Superior temporal gyrus (tissue), 1 donor: ENCODE results near the gene LCN2.
"Not testable (repeated sequence)": the region's sequence is repeated elsewhere in the genome, so short reads cannot be mapped to it uniquely, and the experiment has no call there.

Experiments used
- DNase-seq: peaks from one replicate; pipeline ENCODE4 v3.0.0-alpha.2; 2016; ENCODE audit errors: extremely low spot score

Gene LCN2

DNA sequence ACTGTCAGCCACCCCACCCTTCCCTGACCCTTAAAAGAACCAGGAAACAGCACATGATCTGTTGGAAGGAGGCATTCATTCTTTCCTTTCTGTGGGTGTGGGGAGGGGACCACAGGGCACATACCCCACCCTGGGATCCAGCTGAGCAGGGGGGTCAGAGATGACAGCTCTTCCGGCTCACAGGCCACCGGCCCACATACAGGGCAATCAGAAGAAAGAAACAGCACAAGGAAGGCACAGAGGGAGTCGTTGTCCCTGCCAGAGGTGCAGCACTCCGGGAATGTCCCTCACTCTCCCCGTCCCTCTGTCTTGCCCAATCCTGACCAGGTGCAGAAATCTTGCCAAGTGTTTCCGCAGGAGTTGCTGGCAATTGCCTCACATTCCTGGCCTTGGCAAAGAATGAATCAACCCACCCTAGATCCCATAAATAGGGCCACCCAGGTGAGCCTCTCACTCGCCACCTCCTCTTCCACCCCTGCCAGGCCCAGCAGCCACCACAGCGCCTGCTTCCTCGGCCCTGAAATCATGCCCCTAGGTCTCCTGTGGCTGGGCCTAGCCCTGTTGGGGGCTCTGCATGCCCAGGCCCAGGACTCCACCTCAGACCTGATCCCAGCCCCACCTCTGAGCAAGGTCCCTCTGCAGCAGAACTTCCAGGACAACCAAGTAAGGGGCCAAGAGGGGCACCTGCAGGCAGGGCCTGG lies at the start of gene LCN2:
Gene LCN2 (plus strand): TSS at position 453 of the 701 bp plus-strand sequence. CDS start 73 bp downstream, at position 526.
- DNase-seq: no peak

DNA sequence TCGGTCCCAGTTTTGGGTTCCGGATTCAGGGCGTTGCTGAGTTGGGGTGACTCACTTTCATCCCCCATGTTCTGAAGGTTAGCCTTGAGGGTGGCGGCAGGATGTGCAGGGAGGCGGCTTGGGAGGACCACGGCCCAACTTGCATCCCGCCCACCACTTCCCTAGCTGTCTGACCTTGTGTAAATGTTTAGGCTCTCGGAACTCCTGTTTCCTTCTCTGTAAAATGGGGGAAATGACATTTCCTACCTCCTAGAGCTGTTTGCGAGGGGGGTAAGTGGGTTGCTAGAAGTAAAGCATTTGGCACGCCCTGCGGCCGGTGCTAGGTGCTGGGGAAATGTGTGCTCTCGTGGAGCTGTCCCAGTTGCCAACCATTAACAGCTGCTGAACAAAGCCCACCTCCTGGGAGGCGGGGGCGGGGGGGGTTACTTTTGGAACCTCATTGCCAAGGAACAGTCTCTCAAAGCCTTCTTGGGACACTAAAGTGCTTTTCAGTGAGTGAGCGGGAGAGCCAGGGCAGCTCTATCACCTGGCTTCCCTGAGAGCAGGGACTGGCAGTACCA lies 49.2 kb upstream of the LCN2 start:
- DNase-seq: no peak

DNA sequence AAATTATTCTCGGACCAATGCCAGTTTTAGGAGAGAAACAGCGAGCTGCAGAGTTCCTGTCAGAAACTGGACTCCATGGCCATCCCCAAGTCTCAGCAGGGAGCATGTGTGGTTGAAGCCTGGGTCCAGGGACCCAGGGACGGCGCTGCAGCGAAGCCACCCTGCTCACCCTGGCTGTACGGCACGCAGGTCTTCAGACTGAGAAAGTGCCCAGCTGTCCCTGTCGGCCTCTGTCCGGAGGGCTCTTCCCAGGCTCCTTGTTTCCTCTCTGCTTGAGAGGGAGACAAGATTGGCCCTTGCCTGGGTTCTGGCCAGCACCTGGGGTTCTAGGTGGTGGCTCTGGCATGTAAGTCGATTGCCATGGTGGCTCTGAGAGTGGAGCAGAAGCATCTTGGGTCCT lies 48.7 kb upstream of the LCN2 start:
- no peak for DNase-seq

DNA sequence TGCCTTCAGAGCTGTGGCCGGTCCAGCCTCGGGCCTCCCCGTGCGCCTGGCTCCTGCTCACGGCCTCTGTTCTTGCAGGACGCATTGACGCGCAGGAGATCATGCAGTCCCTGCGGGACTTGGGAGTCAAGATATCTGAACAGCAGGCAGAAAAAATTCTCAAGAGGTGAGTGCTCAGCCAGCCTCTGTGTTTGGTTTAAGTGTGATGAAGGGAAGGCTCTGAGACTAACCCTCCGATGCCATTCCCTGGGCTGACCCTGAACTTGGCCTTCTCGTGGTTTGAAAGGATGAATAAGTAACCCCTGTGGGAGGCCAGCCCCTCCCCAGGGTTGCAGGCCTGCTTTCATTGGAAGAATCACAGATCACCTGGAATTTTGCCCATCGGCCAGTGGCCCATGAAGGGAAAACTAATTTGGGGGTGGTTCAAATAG lies 48.0 kb upstream of the LCN2 start:
- no peak for DNase-seq

DNA sequence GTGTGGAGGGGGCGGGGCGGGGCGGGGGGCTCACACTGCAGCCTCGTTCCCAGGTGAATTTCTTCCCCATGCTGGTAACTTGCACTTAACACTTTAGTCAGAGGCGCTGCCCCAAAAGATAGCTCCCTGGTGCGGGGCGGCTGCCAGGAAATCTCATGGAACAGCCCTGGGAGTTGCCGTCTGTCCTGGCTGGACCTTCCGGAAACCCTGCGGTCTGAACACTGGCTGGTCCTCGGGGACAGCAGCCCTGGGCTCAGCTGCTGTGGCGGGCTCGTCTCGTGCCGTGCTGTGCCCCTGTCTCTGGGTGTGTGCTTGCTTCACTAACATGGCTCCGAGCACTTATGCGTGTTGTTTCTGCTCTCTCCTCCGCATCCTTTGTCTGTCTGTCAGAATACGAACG lies 47.6 kb upstream of the LCN2 start:
- no peak for DNase-seq

DNA sequence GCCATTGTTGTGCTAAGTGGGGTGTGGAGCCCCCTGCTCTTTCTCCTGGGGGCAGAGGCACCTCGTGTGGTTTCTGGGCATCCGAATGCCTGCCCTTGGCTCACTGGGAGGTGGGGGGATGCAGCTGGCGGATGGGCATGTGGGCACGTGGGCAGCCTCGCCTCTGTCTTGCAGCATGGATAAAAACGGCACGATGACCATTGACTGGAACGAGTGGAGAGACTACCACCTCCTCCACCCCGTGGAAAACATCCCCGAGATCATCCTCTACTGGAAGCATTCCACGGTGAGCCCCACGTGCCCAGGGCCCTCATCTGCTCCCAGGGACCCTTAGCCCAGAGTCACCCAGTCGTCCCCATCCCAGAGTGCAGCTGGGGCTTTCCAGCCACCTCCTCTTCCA lies 47.1 kb upstream of the LCN2 start:
- no peak for DNase-seq

DNA sequence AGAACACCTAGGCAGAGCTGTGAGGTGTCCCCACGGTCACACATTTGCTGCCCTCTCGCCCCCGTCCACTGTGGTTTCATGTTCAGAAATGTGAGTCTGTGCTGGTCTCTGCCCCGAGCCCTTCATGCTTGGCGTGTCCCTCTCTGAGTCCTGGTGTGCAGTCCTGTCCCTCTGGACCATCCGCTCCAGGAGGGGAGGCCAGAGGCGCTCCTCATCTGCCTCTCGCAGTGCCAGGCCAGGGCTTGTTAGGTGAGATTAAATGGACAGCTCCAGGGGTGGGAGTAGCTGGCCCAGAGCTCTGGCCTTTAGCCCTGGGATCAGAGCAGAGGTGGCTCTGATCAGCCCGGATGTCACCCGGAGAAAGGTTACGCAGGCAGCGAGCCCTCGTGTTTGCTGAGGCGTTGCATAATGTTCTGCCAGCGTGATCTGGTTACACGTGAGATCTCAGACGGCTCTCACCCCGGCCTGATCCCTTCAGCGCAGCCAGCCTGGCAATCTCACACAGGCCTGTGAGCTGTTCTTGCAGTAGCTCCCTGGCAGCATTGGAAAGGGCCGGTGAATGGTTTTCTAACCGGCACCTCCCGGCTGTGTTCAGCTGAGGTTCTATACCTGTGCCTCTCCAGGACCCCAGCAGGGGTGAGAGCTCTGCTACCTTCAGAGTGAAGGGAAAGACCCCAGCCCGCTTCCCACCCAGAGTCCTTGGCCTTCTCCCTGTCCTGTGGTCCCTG lies 46.2 kb upstream of the LCN2 start:
- DNase-seq: no peak

DNA sequence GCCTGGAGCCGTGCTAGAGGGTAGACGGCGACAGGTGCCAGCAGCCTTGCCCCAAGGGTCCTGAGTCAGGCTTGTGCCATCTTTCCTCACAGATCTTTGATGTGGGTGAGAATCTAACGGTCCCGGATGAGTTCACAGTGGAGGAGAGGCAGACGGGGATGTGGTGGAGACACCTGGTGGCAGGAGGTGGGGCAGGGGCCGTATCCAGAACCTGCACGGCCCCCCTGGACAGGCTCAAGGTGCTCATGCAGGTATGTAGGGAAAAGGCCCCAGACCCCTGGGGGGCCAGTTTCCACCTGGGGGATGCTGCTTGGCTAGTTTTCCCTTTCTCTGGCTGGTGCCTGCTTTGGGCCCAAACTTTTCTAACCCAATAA lies 45.7 kb upstream of the LCN2 start:
- no peak for DNase-seq

DNA sequence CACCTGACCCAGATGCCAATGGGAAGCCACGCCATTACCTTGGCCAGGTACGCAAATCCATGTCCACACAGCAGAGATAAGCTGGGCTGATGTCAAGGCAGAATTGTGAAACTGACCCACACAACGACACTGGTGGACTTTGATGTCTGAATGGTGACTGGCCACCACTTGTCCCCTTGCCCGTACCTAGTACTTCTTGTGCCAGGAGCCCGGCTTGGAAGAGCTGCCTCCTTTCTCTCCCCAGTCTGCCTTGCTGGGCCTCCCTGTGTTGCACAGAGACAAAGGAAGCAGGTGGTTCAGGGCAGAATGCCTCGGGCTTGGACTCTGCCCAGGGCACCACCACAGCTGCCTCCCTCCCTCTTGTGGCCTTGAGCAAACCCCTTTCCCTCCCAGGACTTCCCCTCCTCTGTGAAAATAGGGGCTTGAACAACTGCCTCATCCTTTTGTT lies 45.1 kb upstream of the LCN2 start:
- DNase-seq: no peak

DNA sequence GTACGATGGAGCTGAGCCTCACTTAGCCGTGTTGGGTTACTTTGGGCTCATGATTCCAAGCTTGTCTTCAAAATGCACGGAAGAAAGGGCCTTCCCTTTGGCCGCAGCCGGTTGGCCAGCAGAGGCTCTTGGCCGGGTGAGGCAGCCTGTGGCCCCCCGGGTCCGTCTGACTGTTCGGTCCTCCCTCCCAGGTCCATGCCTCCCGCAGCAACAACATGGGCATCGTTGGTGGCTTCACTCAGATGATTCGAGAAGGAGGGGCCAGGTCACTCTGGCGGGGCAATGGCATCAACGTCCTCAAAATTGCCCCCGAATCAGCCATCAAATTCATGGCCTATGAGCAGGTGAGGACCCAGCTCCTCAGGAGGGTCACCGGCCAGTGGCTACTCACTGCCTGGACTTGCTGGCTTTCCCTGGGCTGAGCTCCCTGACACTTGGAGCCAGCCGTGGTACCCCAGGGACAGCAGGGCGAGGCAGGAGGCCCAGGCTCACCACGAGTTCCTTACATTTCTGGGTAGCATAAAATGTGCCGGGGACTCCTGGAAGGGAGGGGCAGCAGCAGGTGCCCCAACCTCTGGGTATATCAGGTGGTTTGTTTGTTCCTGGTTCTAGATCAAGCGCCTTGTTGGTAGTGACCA lies 43.6 kb upstream of the LCN2 start:
- no peak for DNase-seq

DNA sequence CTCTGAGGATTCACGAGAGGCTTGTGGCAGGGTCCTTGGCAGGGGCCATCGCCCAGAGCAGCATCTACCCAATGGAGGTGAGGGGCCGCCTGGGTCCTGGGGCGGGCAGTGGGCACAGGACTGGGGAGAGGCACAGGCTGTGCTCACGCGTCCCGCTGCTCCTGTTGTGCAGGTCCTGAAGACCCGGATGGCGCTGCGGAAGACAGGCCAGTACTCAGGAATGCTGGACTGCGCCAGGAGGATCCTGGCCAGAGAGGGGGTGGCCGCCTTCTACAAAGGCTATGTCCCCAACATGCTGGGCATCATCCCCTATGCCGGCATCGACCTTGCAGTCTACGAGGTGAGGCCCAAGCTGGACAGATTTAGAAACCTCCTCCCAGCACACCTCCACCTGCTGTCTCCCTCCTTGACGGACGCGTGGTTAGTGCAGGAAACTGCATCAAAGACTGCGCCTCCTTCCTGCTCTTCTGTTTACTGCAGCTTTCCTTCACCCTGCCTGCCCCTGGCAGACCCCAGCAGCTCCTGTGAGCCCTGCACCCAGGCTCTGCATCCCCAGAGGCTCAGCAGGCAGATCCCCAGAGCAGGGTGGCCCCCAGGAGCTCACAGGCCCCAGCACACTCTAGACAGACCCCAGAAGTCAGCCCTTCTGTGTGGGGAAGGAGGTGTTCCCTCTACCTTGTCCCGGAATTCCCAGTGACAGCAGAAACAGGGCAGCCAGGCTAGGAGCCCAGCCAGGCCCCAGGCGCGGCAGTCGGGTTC lies 42.9 kb upstream of the LCN2 start:
- DNase-seq: no peak

DNA sequence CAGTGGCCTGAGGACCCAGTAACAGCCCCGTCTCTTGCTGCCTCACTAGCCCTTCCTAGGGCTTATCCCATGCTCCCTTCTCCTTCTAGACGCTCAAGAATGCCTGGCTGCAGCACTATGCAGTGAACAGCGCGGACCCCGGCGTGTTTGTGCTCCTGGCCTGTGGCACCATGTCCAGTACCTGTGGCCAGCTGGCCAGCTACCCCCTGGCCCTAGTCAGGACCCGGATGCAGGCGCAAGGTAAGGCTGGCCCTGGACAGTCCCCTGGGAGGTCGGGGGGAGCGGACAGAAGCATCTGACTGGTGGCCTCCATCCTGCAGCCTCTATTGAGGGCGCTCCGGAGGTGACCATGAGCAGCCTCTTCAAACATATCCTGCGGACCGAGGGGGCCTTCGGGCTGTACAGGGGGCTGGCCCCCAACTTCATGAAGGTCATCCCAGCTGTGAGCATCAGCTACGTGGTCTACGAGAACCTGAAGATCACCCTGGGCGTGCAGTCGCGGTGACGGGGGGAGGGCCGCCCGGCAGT lies 42.2 kb upstream of the LCN2 start:
- no peak for DNase-seq

DNA sequence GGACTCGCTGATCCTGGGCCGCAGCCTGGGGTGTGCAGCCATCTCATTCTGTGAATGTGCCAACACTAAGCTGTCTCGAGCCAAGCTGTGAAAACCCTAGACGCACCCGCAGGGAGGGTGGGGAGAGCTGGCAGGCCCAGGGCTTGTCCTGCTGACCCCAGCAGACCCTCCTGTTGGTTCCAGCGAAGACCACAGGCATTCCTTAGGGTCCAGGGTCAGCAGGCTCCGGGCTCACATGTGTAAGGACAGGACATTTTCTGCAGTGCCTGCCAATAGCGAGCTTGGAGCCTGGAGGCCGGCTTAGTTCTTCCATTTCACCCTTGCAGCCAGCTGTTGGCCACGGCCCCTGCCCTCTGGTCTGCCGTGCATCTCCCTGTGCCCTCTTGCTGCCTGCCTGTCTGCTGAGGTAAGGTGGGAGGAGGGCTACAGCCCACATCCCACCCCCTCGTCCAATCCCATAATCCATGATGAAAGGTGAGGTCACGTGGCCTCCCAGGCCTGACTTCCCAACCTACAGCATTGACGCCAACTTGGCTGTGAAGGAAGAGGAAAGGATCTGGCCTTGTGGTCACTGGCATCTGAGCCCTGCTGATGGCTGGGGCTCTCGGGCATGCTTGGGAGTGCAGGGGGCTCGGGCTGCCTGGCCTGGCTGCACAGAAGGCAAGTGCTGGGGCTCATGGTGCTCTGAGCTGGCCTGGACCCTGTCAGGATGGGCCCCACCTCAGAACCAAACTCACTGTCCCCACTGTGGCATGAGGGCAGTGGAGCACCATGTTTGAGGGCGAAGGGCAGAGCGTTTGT lies 41.6 kb upstream of the LCN2 start:
- DNase-seq: no peak

DNA sequence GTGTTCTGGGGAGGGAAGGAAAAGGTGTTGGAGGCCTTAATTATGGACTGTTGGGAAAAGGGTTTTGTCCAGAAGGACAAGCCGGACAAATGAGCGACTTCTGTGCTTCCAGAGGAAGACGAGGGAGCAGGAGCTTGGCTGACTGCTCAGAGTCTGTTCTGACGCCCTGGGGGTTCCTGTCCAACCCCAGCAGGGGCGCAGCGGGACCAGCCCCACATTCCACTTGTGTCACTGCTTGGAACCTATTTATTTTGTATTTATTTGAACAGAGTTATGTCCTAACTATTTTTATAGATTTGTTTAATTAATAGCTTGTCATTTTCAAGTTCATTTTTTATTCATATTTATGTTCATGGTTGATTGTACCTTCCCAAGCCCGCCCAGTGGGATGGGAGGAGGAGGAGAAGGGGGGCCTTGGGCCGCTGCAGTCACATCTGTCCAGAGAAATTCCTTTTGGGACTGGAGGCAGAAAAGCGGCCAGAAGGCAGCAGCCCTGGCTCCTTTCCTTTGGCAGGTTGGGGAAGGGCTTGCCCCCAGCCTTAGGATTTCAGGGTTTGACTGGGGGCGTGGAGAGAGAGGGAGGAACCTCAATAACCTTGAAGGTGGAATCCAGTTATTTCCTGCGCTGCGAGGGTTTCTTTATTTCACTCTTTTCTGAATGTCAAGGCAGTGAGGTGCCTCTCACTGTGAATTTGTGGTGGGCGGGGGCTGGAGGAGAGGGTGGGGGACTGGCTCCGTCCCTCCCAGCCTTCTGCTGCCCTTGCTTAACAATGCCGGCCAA lies 40.8 kb upstream of the LCN2 start:
- no peak for DNase-seq

DNA sequence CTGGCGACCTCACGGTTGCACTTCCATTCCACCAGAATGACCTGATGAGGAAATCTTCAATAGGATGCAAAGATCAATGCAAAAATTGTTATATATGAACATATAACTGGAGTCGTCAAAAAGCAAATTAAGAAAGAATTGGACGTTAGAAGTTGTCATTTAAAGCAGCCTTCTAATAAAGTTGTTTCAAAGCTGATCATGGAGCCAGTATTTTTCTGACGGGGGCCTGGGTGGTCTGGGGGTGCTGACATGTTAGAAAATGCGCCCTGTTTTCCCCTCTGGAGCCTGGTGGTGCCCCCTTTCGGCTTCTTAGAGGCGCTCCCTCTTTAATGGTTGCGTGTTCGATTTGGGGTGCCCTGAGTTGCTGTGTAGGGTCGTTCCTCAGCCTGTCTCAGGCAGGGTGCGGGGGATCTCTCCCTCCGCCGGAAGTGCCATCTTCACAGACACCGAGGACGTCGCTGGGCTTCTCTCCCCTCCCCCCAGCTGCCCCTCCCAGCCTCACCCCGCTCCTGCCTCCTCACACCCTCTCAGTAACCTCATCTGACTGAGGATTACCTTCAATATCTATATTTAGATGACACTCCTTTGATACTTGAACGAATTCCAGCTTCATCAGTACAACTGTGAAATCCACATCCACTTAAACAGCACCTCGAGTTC lies 40.1 kb upstream of the LCN2 start:
- no peak for DNase-seq

DNA sequence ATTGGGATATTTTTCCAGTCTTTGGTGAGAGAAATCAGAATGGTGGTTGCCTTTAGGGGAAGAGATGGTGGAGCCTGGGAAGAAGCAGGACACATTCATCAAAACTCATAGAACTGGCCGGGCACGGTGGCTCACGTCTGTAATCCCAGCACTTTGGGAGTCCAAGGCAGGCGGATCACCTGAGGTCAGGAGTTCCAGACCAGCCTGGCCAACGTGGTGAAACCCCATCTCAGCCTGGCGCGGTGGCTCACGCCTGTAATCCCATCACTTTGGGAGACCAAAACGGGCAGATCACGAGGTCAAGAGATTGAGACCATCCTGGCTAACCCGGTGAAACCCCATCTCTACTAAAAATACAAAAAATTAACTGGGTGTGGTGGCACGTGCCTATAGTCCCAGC lies 37.5 kb upstream of the LCN2 start:
- not testable (repeated sequence) for DNase-seq

DNA sequence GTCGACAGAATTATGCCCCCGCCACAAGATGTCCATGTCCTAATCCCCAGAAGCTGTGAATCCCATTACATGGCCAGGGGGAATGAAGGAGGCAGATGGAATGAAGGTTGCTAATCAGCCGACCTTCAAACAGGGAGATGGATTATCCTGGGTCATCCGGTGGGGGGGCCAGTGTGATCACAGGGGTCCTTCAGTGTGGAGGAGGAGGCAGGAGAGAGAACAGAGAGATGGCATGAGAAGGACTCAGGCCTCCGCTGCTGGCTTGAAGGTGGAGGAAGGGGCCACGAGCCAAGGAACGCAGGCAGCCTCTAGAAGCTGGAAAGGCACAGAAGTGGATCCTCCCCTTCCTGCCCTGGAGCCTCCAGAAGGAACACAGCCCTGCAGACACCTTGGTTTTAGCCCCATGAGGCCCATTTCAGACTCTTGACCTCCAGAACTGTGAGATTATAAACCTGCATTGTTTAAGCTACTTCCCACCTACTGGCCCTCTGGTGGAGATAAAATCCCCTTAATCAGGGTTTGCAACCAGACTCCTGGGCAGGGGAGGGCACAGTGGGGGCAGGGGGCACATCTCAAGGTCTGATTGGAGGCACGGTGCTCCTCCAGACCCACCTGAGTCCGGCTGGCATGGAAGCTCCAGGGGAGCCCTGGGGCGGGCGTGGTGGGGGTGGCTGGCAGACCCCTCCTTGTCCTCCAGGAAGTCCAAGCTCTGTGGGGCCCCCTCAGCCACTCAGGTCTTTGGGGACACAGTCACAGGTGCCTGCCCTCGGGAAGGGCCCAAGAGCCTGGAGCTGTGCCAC lies 35.5 kb upstream of the LCN2 start:
- DNase-seq: no peak

DNA sequence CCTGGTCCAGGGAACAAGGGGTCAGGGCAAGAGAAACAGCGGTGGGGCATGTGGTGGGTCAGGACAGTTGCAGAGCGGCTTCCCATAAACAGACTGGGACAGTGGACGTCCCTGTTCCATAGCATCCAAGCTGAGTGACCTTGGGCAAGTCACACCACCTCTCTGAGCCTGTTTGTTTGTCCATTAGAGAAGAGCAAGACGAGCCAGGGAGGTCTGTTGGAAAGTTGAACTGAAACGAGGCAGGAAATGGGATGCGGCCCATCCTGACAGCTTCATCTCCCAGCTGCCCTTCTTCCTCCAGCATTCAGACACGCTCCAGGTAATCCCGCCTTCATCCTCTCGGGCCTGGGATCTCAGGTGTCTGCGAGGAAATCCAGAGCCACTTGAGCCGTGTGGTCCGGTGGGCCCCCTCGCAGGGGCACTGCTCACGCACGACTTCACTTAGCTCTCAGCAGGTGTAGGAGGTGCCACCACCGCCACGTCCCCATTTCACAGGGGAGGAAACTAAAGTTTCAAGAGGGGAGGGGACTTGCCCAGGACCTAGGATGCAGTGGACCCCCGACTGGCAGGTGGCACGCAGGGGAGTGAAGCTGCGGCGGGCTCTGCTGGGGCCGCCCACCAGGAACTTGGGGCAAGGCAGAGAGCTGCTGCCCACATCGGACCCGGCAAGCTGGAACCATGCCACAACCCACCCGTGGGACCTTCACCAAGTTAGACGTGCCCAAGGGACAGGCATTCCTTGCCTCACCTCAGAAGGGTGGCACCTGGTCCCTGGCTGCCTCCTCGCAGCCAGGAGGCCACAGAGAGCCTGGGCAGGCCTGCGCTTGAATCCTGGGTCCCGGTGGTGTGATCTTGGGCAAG lies 34.7 kb upstream of the LCN2 start:
- DNase-seq: no peak
